T-helper 2 cell treated with Interferon-gamma antibody and Interleukin-4, amounts not matched to agents 5 μg/mL and 100 μg/mL, for 36 hours (primary cell): ENCODE data around the gene OR2A14.
A peak's percentile ranks its signal among the peaks of the same experiment; 100 is the strongest.

ENCODE experiments used
- DNase-seq: peaks from one replicate; pipeline ENCODE4 v3.0.0; 2021; ENCODE audit warnings: low spot score
- H3K27ac Mint-ChIP-seq: one replicate; pipeline ENCODE4 v1.8.0; 2021; ENCODE audit warnings: mild to moderate bottlenecking, mixed read lengths
- H3K27me3 Mint-ChIP-seq: one replicate; pipeline ENCODE4 v1.8.0; 2021; ENCODE audit warnings: low read depth, mixed read lengths
- H3K36me3 Mint-ChIP-seq: one replicate; pipeline ENCODE4 v1.8.0; 2021; ENCODE audit warnings: low read depth, mixed read lengths
- H3K4me1 Mint-ChIP-seq: one replicate; pipeline ENCODE4 v1.8.0; 2021; ENCODE audit warnings: low read depth, mixed read lengths
- H3K4me3 Mint-ChIP-seq: one replicate; pipeline ENCODE4 v1.8.0; 2022; ENCODE audit warnings: mild to moderate bottlenecking, moderate library complexity, mixed read lengths
- H3K9me3 Mint-ChIP-seq: one replicate; pipeline ENCODE4 v1.8.0; 2021; ENCODE audit warnings: mixed read lengths

Gene OR2A14

GRCh38 chr7:144122876-144123275 is at the start of gene OR2A14:
TSS of gene OR2A14 (plus strand) at chr7:144123176. CDS start at chr7:144129113, 5,937 bp downstream.
- Mint-ChIP-seq H3K27ac (no peak within 1 kb of the TSS), H3K36me3 (no peaks in the 10 kb centered on the region), H3K9me3 (no peaks in the 10 kb centered on the region), H3K27me3 (no peaks in the 10 kb centered on the region), H3K4me3 (no peak within 1 kb of the TSS), H3K4me1 (no peaks in the 10 kb centered on the region)
- no peak for DNase-seq

GRCh38 chr7:144074374-144074773 is 48.6 kb upstream of the OR2A14 start:
- no peak for DNase-seq
- no peaks in the 10 kb centered on the region for H3K9me3 Mint-ChIP-seq
- H3K27ac Mint-ChIP-seq = no peak overlapping the region
- no peaks in the 10 kb centered on the region for H3K36me3 Mint-ChIP-seq
- H3K27me3 Mint-ChIP-seq = no peaks in the 10 kb centered on the region
- H3K4me1 Mint-ChIP-seq = no peaks in the 10 kb centered on the region
- H3K4me3 Mint-ChIP-seq = no peak overlapping the region

GRCh38 chr7:144085978-144086377 is 37.0 kb upstream of the OR2A14 start, which contains the start of gene OR2A12:
TSS of gene OR2A12 (plus strand) at chr7:144086278. CDS start at chr7:144095108, 8,830 bp downstream.
- Mint-ChIP-seq H3K9me3 (peaks cover 4% of the 10 kb centered on the region), H3K27me3 (peaks cover 2% of the 10 kb centered on the region), H3K4me1 (no peaks in the 10 kb centered on the region), H3K27ac (no peak within 1 kb of the TSS), H3K4me3 (no peak within 1 kb of the TSS), H3K36me3 (no peaks in the 10 kb centered on the region)
- DNase-seq = no peak

- peaks cover 8% of the 10 kb centered on the region for H3K9me3 Mint-ChIP-seq
- no peak for DNase-seq
- H3K36me3 Mint-ChIP-seq = no peaks in the 10 kb centered on the region
- peaks cover 2% of the 10 kb centered on the region for H3K27me3 Mint-ChIP-seq
- H3K27ac Mint-ChIP-seq = no peak overlapping the region
- no peak overlapping the region for H3K4me3 Mint-ChIP-seq
- H3K4me1 Mint-ChIP-seq = no peaks in the 10 kb centered on the region
These were observed 36.2 kb upstream of the OR2A14 start for GRCh38 chr7:144086730-144087129.

- no peaks in the 10 kb centered on the region for H3K36me3 Mint-ChIP-seq
- peaks cover 8% of the 10 kb centered on the region for H3K9me3 Mint-ChIP-seq
- peaks cover 2% of the 10 kb centered on the region for H3K27me3 Mint-ChIP-seq
These were observed 35.7 kb upstream of the OR2A14 start for GRCh38 chr7:144087230-144087629.

GRCh38 chr7:144090667-144091066 is 32.3 kb upstream of the OR2A14 start:
- peaks cover 8% of the 10 kb centered on the region for H3K9me3 Mint-ChIP-seq
- no peaks in the 10 kb centered on the region for H3K36me3 Mint-ChIP-seq
- no peak overlapping the region for H3K4me3 Mint-ChIP-seq
- peaks cover 2% of the 10 kb centered on the region for H3K27me3 Mint-ChIP-seq
- no peak for DNase-seq
- no peaks in the 10 kb centered on the region for H3K4me1 Mint-ChIP-seq
- no peak overlapping the region for H3K27ac Mint-ChIP-seq

More at GRCh38 chr7:144087230-144087629, 35.7 kb upstream of the OR2A14 start:
- Mint-ChIP-seq H3K27ac (no peak overlapping the region), H3K4me3 (no peak overlapping the region), H3K4me1 (no peaks in the 10 kb centered on the region)
- no peak for DNase-seq

- no peak overlapping the region for H3K27ac Mint-ChIP-seq
- no peak for DNase-seq
- H3K4me3 Mint-ChIP-seq = no peak overlapping the region
- no peaks in the 10 kb centered on the region for H3K9me3 Mint-ChIP-seq
- H3K27me3 Mint-ChIP-seq = peaks cover 3% of the 10 kb centered on the region
- no peaks in the 10 kb centered on the region for H3K4me1 Mint-ChIP-seq
- H3K36me3 Mint-ChIP-seq = no peaks in the 10 kb centered on the region
These were observed 24.2 kb upstream of the OR2A14 start for GRCh38 chr7:144098776-144099175.

GRCh38 chr7:144100607-144101006 is 22.4 kb upstream of the OR2A14 start:
- no peaks in the 10 kb centered on the region for H3K9me3 Mint-ChIP-seq
- no peak overlapping the region for H3K4me3 Mint-ChIP-seq
- H3K27me3 Mint-ChIP-seq = peaks cover 5% of the 10 kb centered on the region
- H3K27ac Mint-ChIP-seq = no peak overlapping the region
- no peaks in the 10 kb centered on the region for H3K36me3 Mint-ChIP-seq
- no peaks in the 10 kb centered on the region for H3K4me1 Mint-ChIP-seq
- DNase-seq = no peak

GRCh38 chr7:144102041-144102440 is 20.9 kb upstream of the OR2A14 start:
- DNase-seq = no peak
- no peak overlapping the region for H3K4me3 Mint-ChIP-seq
- no peaks in the 10 kb centered on the region for H3K4me1 Mint-ChIP-seq
- H3K9me3 Mint-ChIP-seq = no peaks in the 10 kb centered on the region
- H3K27ac Mint-ChIP-seq = no peak overlapping the region
- peaks cover 5% of the 10 kb centered on the region for H3K27me3 Mint-ChIP-seq
- no peaks in the 10 kb centered on the region for H3K36me3 Mint-ChIP-seq

GRCh38 chr7:144105211-144105610 is 17.8 kb upstream of the OR2A14 start:
- no peaks in the 10 kb centered on the region for H3K36me3 Mint-ChIP-seq
- H3K27ac Mint-ChIP-seq = no peak overlapping the region
- H3K4me1 Mint-ChIP-seq = no peaks in the 10 kb centered on the region
- H3K9me3 Mint-ChIP-seq = no peaks in the 10 kb centered on the region
- H3K27me3 Mint-ChIP-seq = peaks cover 5% of the 10 kb centered on the region
- DNase-seq = no peak
- H3K4me3 Mint-ChIP-seq = no peak overlapping the region

- DNase-seq = no peak
- Mint-ChIP-seq H3K27me3 (peaks cover 6% of the 10 kb centered on the region), H3K27ac (no peak within 1 kb of the TSS), H3K36me3 (no peaks in the 10 kb centered on the region), H3K9me3 (no peaks in the 10 kb centered on the region), H3K4me3 (no peak within 1 kb of the TSS), H3K4me1 (no peaks in the 10 kb centered on the region)
These were observed 13.7 kb upstream of the OR2A14 start, which contains the start of gene OR2A2 for GRCh38 chr7:144109283-144109682. TSS of gene OR2A2 (plus strand) at chr7:144109583. CDS start at chr7:144109583, 0 bp downstream.

GRCh38 chr7:144110272-144110671 is 12.7 kb upstream of the OR2A14 start:
- Mint-ChIP-seq H3K4me3 (no peak overlapping the region), H3K36me3 (no peaks in the 10 kb centered on the region), H3K27me3 (peaks cover 5% of the 10 kb centered on the region), H3K9me3 (no peaks in the 10 kb centered on the region), H3K27ac (no peak overlapping the region), H3K4me1 (no peaks in the 10 kb centered on the region)
- no peak for DNase-seq

GRCh38 chr7:144113651-144114050 is 9.3 kb upstream of the OR2A14 start:
- no peak overlapping the region for H3K4me3 Mint-ChIP-seq
- no peaks in the 10 kb centered on the region for H3K36me3 Mint-ChIP-seq
- no peaks in the 10 kb centered on the region for H3K4me1 Mint-ChIP-seq
- H3K27me3 Mint-ChIP-seq = peaks cover 8% of the 10 kb centered on the region
- no peaks in the 10 kb centered on the region for H3K9me3 Mint-ChIP-seq
- no peak for DNase-seq
- no peak overlapping the region for H3K27ac Mint-ChIP-seq

- no peak overlapping the region for H3K27ac Mint-ChIP-seq
- H3K4me1 Mint-ChIP-seq = no peaks in the 10 kb centered on the region
- peaks cover 8% of the 10 kb centered on the region for H3K27me3 Mint-ChIP-seq
- H3K4me3 Mint-ChIP-seq = no peak overlapping the region
- no peaks in the 10 kb centered on the region for H3K9me3 Mint-ChIP-seq
- H3K36me3 Mint-ChIP-seq = no peaks in the 10 kb centered on the region
- no peak for DNase-seq
These were observed 4.6 kb upstream of the OR2A14 start for GRCh38 chr7:144118341-144118740.

- Mint-ChIP-seq H3K27ac (no peak overlapping the region), H3K9me3 (no peaks in the 10 kb centered on the region), H3K4me1 (no peaks in the 10 kb centered on the region), H3K27me3 (no peaks in the 10 kb centered on the region), H3K36me3 (no peaks in the 10 kb centered on the region), H3K4me3 (no peak overlapping the region)
- peak; percentile 75 for DNase-seq
These were observed 4.8 kb downstream of the OR2A14 start for GRCh38 chr7:144127714-144128334.
